Naive thymus-derived CD4-positive, alpha-beta T cell (primary cell): ENCODE data around the gene CDYL. TPM values are rescaled to one million over a fixed set of nuclear protein-coding genes. Genes with fewer than 3 reads are reported as not detected.
A peak's percentile ranks its signal among the peaks of the same experiment; 100 is the strongest.

Source experiments
- ATAC-seq: fragments of 150-1000 bp; cut with Tn5 transposase; 2 replicates; pipeline ENCODE4 v1.10.0; 2021; ENCODE audit warnings: mild to moderate bottlenecking, moderate library complexity
- CTCF ChIA-PET: fragments of 350-600 bp; sonication (Branson Sonifier 250); formaldehyde crosslinking; loops from one replicate; lab custom pipeline; 2021; ENCODE audit warnings: antibody characterized with exemption; lab: Charles Lee
- POLR2A ChIA-PET: fragments of 350-600 bp; sonication (Branson Sonifier 250); formaldehyde crosslinking; loops from one replicate; lab custom pipeline; 2021; ENCODE audit warnings: antibody characterized with exemption, inconsistent platforms; lab: Charles Lee
- DNase-seq, 9 donors: peaks; one replicate each; pipeline versions ENCODE4 v3.0.0 to v3.0.0-alpha.2; 2020 to 2022; ENCODE audit warnings: mixed read lengths in 1 of 9
- H3K27ac ChIP-seq: one replicate; pipeline ENCODE4 v1.7.0; 2013; ENCODE audit warnings: mild to moderate bottlenecking, low read depth, low read length, moderate library complexity
- H3K27me3 ChIP-seq, 2 donors: one replicate each; pipeline ENCODE4 v1.7.0; 2013; ENCODE audit warnings: low read length in 2 of 2, mild to moderate bottlenecking in 2 of 2, moderate library complexity in 2 of 2; ENCODE audit not compliant: control insufficient read depth in 2 of 2, insufficient read depth in 2 of 2
- H3K36me3 ChIP-seq, 3 experiments: 1 replicate in 2 of 3; 2 replicates in 1 of 3; pipeline ENCODE4 v1.7.0; 2013; ENCODE audit warnings: low read length in 3 of 3, mild to moderate bottlenecking in 3 of 3, moderate library complexity in 1 of 3; ENCODE audit not compliant: insufficient read depth in 3 of 3, control insufficient read depth in 2 of 3
- H3K4me1 ChIP-seq, 2 donors: one replicate each; pipeline ENCODE4 v1.7.0; 2013; ENCODE audit warnings: low read length in 2 of 2, mild to moderate bottlenecking in 2 of 2, moderate library complexity in 1 of 2; ENCODE audit not compliant: control insufficient read depth in 2 of 2, insufficient read depth in 2 of 2
- H3K4me3 ChIP-seq: 2 replicates; pipeline ENCODE4 v1.7.0; 2013; ENCODE audit warnings: mild to moderate bottlenecking, low read length
- H3K9me3 ChIP-seq, 3 experiments: 1 replicate in 2 of 3; 2 replicates in 1 of 3; pipeline ENCODE4 v1.7.0; 2013; ENCODE audit warnings: low read length in 3 of 3; ENCODE audit not compliant: control insufficient read depth in 2 of 3
- H3K27ac Mint-ChIP-seq, 9 donors: one replicate each; pipeline ENCODE4 v1.8.0; 2020 to 2022; ENCODE audit warnings: mixed read lengths in 9 of 9, mild to moderate bottlenecking in 8 of 9, moderate library complexity in 5 of 9, inconsistent platforms in 2 of 9
- H3K27me3 Mint-ChIP-seq, 5 donors: one replicate each; pipeline ENCODE4 v1.8.0; 2021 to 2022; ENCODE audit warnings: mixed read lengths in 5 of 5, mild to moderate bottlenecking in 1 of 5
- H3K36me3 Mint-ChIP-seq, 5 donors: one replicate each; pipeline ENCODE4 v1.8.0; 2020 to 2022; ENCODE audit warnings: mixed read lengths in 5 of 5, mild to moderate bottlenecking in 3 of 5, inconsistent platforms in 1 of 5
- H3K4me1 Mint-ChIP-seq, 7 donors: one replicate each; pipeline ENCODE4 v1.8.0; 2020 to 2022; ENCODE audit warnings: mixed read lengths in 7 of 7, mild to moderate bottlenecking in 3 of 7, inconsistent platforms in 1 of 7
- H3K4me3 Mint-ChIP-seq, 10 donors: one replicate each; pipeline ENCODE4 v1.8.0; 2020 to 2022; ENCODE audit warnings: mild to moderate bottlenecking in 10 of 10, mixed read lengths in 10 of 10, moderate library complexity in 6 of 10, inconsistent platforms in 2 of 10
- H3K9me3 Mint-ChIP-seq, 11 donors: one replicate each; pipeline ENCODE4 v1.8.0; 2020 to 2022; ENCODE audit warnings: mixed read lengths in 11 of 11, mild to moderate bottlenecking in 4 of 11, inconsistent platforms in 1 of 11, moderate library complexity in 1 of 11
- intact Hi-C, 2 donors: fragments of 100-400 bp; cut with micrococcal nuclease; formaldehyde crosslinking; loops; one replicate each; pipeline ENCODE4 v1.15.1; 2023
- polyA plus RNA-seq, 2 donors: library from polyadenylated mRNA; unstranded; fragments of 300-500 nt; fragmentation: Illumina TruSeq; gene quantifications; one replicate each; pipeline ENCODE4 v1.2.3, GENCODE V29; 2021
- total RNA-seq, 6 experiments: library from RNA in 5 of 6; stranded (reverse) in 5 of 6; gene quantifications; 1 replicate in 5 of 6; 2 replicates in 1 of 6; pipeline ENCODE4 v1.2.3 and lab custom pipeline; 2021 to 2026

CDYL gene
- total and polyA plus RNA-seq, 7 experiments from 2014 or later = 3.6 to 43.3 (median 32.3) TPM

DNA sequence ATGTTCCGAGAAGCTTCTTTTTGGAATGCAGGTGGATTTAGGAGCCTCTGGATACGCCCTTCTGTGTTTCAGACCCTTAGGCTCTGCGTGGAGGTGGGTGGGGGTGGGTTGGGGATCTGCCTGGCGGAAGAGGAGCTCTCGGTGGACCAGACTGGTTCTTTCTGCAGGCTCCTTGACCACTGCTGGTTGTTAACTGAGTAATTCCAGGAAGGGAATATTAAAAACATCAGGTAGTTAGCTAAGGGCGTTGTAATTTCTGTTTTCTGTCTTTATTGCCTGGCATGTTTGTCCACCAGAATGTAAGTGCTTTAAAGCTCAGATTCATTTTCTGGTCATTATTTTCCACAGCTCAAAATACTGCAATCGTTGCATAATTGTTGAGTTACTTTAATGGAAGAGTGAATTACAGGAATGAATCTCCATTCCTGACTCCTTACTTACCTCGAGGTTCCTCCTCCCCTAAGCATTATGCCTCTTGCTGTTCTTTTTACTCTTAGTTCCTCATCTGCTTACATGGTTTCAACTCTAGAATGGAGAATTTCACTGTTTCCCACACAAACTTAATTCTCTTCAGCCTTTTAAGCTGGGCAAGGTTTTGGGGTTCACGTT is 5.9 kb downstream of the CDYL start:
- ATAC-seq = no peak
- H3K9me3 Mint-ChIP-seq = peaks cover 0 to 23% (median 4%) of the 10 kb centered on the region in 11 donors

DNA sequence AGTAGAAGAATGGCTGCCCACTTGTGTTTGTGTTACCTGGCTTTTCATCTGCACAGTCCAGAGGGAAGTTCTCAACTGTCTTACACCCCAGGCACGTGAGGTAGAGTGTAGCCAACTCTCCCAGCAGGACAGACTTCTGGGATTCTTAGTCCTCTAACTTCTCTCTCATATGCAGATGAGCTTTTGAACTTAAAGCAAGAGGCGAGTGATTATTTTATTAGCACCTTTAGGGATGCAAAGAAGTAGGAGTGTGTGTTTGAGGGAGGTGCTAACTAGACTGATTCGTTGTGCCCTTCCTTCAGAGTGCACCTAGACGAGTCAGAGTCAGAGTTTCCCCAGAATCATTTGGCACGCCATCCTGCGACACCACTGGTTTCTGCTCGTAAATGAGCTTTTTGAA is 10.8 kb downstream of the CDYL start:
- Mint-ChIP-seq H3K4me1 (peaks cover 18 to 90% (median 85%) of the 10 kb centered on the region in 7 donors), H3K27ac (peak overlapping the region in 1 of 9 donors; percentile 64), H3K4me3 (peak overlapping the region in 2 of 10 donors; percentile 29 to 45), H3K36me3 (peaks cover 3 to 18% (median 17%) of the 10 kb centered on the region in 5 donors), H3K9me3 (peaks cover 0 to 10% (median 0%) of the 10 kb centered on the region in 11 donors), H3K27me3 (no peaks in the 10 kb centered on the region)
- intact Hi-C loops = no loop called here
- CTCF ChIA-PET = no interaction called here
- no peak overlapping the region for H3K27ac ChIP-seq
- no peaks in the 10 kb centered on the region for H3K9me3 ChIP-seq
- no peak for ATAC-seq
- no peaks in the 10 kb centered on the region for H3K36me3 ChIP-seq
- peaks cover 6 to 7% of the 10 kb centered on the region in 2 donors for H3K4me1 ChIP-seq
- DNase-seq = no peak
- no peak overlapping the region for H3K4me3 ChIP-seq
- H3K27me3 ChIP-seq = no peaks in the 10 kb centered on the region
- POLR2A ChIA-PET = interaction anchor here (1.2 to 1.4 kb wide), 2 partner anchors 9 to 11 kb away, joined by 4 to 5 read pairs; partner anchors contain the start of gene CDYL

More for the DNA sequence above, 5.9 kb downstream of the CDYL start:
- Histone ChIP-seq H3K27ac (no peak overlapping the region), H3K4me1 (peaks cover 0 to 10% of the 10 kb centered on the region in 2 donors), H3K4me3 (no peak overlapping the region), H3K36me3 (no peaks in the 10 kb centered on the region), H3K9me3 (no peaks in the 10 kb centered on the region), H3K27me3 (no peaks in the 10 kb centered on the region)
- intact Hi-C loops = loop anchor here in 1 of 2 donors (2.0 kb wide), 1 partner anchor 17 kb away; no protein-coding TSS in a partner anchor
- POLR2A ChIA-PET = interaction anchor here (0.7 kb wide), 1 partner anchor 1231 kb away, joined by 4 read pairs; no protein-coding TSS in a partner anchor
- no peaks in the 10 kb centered on the region for H3K27me3 Mint-ChIP-seq
- peak overlapping the region in 1 of 9 donors; percentile 69 for H3K27ac Mint-ChIP-seq
- peaks cover 0 to 31% (median 8%) of the 10 kb centered on the region in 5 donors for H3K36me3 Mint-ChIP-seq
- H3K4me3 Mint-ChIP-seq = peak overlapping the region in 6 of 10 donors; percentile 2 to 46 (median 20)
- CTCF ChIA-PET = no interaction called here
- H3K4me1 Mint-ChIP-seq = peaks cover 45 to 97% (median 94%) of the 10 kb centered on the region in 7 donors
- DNase-seq = no peak

- ATAC-seq (no peak), DNase-seq (no peak)
- Mint-ChIP-seq H3K27ac (peak overlapping the region in 1 of 9 donors; percentile 26), H3K4me1 (peaks cover 14 to 76% (median 73%) of the 10 kb centered on the region in 7 donors), H3K36me3 (peaks cover 3 to 17% (median 17%) of the 10 kb centered on the region in 5 donors), H3K4me3 (peak overlapping the region in 3 of 10 donors; percentile 10 to 45 (median 15)), H3K9me3 (peaks cover 0 to 10% (median 0%) of the 10 kb centered on the region in 11 donors), H3K27me3 (no peaks in the 10 kb centered on the region)
- no peaks in the 10 kb centered on the region for H3K9me3 ChIP-seq
- H3K36me3 ChIP-seq = no peaks in the 10 kb centered on the region
- no peaks in the 10 kb centered on the region for H3K27me3 ChIP-seq
- no peak overlapping the region for H3K4me3 ChIP-seq
- intact Hi-C loops = no loop called here
- no peak overlapping the region for H3K27ac ChIP-seq
- H3K4me1 ChIP-seq = peaks cover 6 to 7% of the 10 kb centered on the region in 2 donors
- ChIA-PET POLR2A (interaction anchor here (0.5 to 1.0 kb wide), 2 partner anchors 11 to 16 kb away, joined by 3 read pairs; no protein-coding TSS in a partner anchor), CTCF (interaction anchor here (0.6 kb wide), 1 partner anchor 19 kb away, joined by 3 read pairs; no protein-coding TSS in a partner anchor)
Observed at GRCh38 chr6:4788482-4788881, 12.3 kb downstream of the CDYL start.

DNA sequence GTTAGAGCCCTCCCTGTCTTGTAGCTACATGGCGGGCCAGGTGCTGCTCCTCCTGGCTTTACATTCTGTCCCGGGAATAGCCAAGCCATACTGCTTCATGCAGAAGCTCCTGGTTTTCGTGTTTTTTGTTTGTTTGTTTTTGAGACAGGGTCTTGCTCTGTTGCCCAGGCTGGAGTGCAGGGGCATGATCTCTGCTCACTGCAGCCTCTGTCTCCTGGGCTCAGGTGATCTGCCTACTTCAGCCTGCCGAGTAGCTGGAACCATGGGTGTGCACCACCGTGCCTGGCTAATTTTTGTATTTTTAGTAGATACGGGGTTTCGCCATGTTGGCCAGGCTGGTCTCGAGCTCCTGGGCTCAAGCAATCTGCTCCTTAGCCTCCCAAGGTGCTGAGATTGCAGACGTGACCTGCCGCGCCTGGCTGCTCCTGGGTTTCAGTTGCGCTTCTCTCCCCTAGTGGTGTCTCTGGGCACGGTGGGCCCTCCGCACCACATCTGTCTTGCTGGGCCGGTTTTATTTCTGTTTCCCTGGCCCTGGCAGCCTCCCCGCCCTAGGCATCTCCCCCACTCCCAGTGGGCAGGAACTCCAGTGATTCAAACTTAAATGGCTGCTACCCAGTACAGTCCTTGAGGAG is 12.9 kb downstream of the CDYL start:
- H3K27ac Mint-ChIP-seq = peak overlapping the region in 1 of 9 donors; percentile 26
- POLR2A ChIA-PET = interaction anchor here (0.5 to 1.6 kb wide), 3 partner anchors 8 to 17 kb away, joined by 3 to 4 read pairs (median 3); no protein-coding TSS in a partner anchor
- Histone ChIP-seq H3K36me3 (no peaks in the 10 kb centered on the region), H3K4me1 (peaks cover 6 to 7% of the 10 kb centered on the region in 2 donors), H3K27ac (no peak overlapping the region), H3K27me3 (no peaks in the 10 kb centered on the region), H3K4me3 (no peak overlapping the region), H3K9me3 (no peaks in the 10 kb centered on the region)
- peaks cover 14 to 70% (median 67%) of the 10 kb centered on the region in 7 donors for H3K4me1 Mint-ChIP-seq
- ATAC-seq = no peak
- CTCF ChIA-PET = interaction anchor here (0.6 kb wide), 1 partner anchor 18 kb away, joined by 3 read pairs; no protein-coding TSS in a partner anchor
- no peak for DNase-seq
- intact Hi-C loops = no loop called here
- peaks cover 3 to 12% (median 11%) of the 10 kb centered on the region in 5 donors for H3K36me3 Mint-ChIP-seq
- H3K4me3 Mint-ChIP-seq = peak overlapping the region in 2 of 10 donors; percentile 58 to 61
- peaks cover 0 to 5% (median 0%) of the 10 kb centered on the region in 11 donors for H3K9me3 Mint-ChIP-seq
- no peaks in the 10 kb centered on the region for H3K27me3 Mint-ChIP-seq

GRCh38 chr6:4790158-4790899 is 14.1 kb downstream of the CDYL start:
- peaks cover 3 to 12% (median 8%) of the 10 kb centered on the region in 5 donors for H3K36me3 Mint-ChIP-seq
- peak overlapping the region in 2 of 10 donors; percentile 58 to 67 for H3K4me3 Mint-ChIP-seq
- H3K27ac Mint-ChIP-seq = peak overlapping the region in 1 of 9 donors; percentile 10
- H3K9me3 Mint-ChIP-seq = peaks cover 0 to 3% (median 0%) of the 10 kb centered on the region in 11 donors
- H3K9me3 ChIP-seq = no peaks in the 10 kb centered on the region
- H3K36me3 ChIP-seq = no peaks in the 10 kb centered on the region
- no peak overlapping the region for H3K4me3 ChIP-seq
- CTCF ChIA-PET = no interaction called here
- intact Hi-C loops = no loop called here
- H3K4me1 Mint-ChIP-seq = peaks cover 14 to 59% (median 55%) of the 10 kb centered on the region in 7 donors
- peaks cover 6 to 7% of the 10 kb centered on the region in 2 donors for H3K4me1 ChIP-seq
- no peaks in the 10 kb centered on the region for H3K27me3 Mint-ChIP-seq
- POLR2A ChIA-PET = interaction anchor here (1.6 kb wide), 1 partner anchor 9 kb away, joined by 4 read pairs; no protein-coding TSS in a partner anchor
- H3K27me3 ChIP-seq = no peaks in the 10 kb centered on the region
- H3K27ac ChIP-seq = no peak overlapping the region
- ATAC-seq = no peak
- DNase-seq = no peak

DNA sequence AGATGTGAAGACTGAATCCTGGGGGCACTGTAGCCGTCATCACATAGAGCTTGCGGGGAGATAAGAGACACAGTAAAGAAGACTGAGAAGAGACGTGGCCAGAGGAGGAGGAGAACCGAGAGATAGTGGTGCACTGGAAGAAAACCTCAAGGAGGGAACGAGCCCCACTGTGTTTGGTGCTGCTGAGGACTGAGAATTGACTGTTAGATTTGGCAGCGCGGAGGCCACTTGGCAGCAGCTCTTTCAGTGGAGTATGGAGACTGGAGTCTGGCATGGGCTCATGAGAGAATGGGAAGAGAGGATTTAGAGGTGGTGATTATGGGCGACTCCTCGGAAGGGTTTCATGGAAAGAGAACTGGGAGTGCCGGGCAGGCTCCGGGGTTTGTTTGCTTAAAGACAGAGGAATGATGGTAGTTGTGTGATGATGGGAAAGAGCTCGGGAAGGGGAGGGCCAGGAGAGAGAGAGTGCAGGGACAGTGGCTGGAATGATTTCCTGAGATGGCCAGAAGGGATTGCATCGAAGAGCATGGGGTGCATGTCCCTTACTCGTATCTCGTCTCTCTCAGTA is 18.0 kb downstream of the CDYL start:
- H3K4me3 ChIP-seq = no peak overlapping the region
- DNase-seq = no peak
- Mint-ChIP-seq H3K4me3 (no peak overlapping the region), H3K36me3 (peaks cover 0 to 11% (median 3%) of the 10 kb centered on the region in 5 donors), H3K9me3 (peaks cover 0 to 9% (median 0%) of the 10 kb centered on the region in 11 donors), H3K27me3 (no peaks in the 10 kb centered on the region), H3K27ac (no peak overlapping the region), H3K4me1 (peaks cover 9 to 62% (median 41%) of the 10 kb centered on the region in 7 donors)
- ATAC-seq = no peak
- ChIA-PET CTCF (no interaction called here), POLR2A (no interaction called here)
- H3K27me3 ChIP-seq = no peaks in the 10 kb centered on the region
- H3K9me3 ChIP-seq = no peaks in the 10 kb centered on the region
- no peak overlapping the region for H3K27ac ChIP-seq
- H3K4me1 ChIP-seq = peaks cover 6% of the 10 kb centered on the region in 2 donors
- no peaks in the 10 kb centered on the region for H3K36me3 ChIP-seq
- intact Hi-C loops = no loop called here
